Fibroblast of lung (primary cell): ENCODE data around the gene PHC1. TPM values are rescaled to one million over a fixed set of nuclear protein-coding genes. Genes with fewer than 3 reads are reported as not detected.

Experiments used
- DNase-seq, 2 donors: peaks; one replicate each; pipeline versions ENCODE4 v3.0.0 to v3.0.0-alpha.2; 2010; ENCODE audit warnings: low read depth in 2 of 2
- H2AFZ ChIP-seq: 2 replicates; pipeline ENCODE4 v1.5.1; 2012; ENCODE audit warnings: low read length, control low read depth, inconsistent platforms
- H3K27ac ChIP-seq: 2 replicates; pipeline ENCODE4 v1.5.1; 2011; ENCODE audit warnings: low read length, control low read depth; ENCODE audit not compliant: insufficient read depth
- H3K27me3 ChIP-seq: 2 replicates; pipeline ENCODE4 v1.5.1; 2011; ENCODE audit warnings: mild to moderate bottlenecking, low read length; ENCODE audit not compliant: control insufficient read depth, insufficient read depth
- H3K36me3 ChIP-seq: 2 replicates; pipeline ENCODE4 v1.5.1; 2011; ENCODE audit warnings: low read length; ENCODE audit not compliant: control insufficient read depth, insufficient read depth
- H3K4me1 ChIP-seq: 2 replicates; pipeline ENCODE4 v1.5.1; 2011; ENCODE audit warnings: low read length; ENCODE audit not compliant: control insufficient read depth, insufficient read depth; ENCODE audit errors: extremely low read depth
- H3K4me2 ChIP-seq: 2 replicates; pipeline ENCODE4 v1.5.1; 2011; ENCODE audit warnings: low read length, control low read depth; ENCODE audit not compliant: insufficient read depth; ENCODE audit errors: extremely low read depth
- H3K4me3 ChIP-seq, 4 experiments: fragments of 200-600 bp in 1 of 4; sonication (generic) in 1 of 4; replicated peaks in 1 of 4; 2 replicates each; pipeline ENCODE4 v1.5.1; 2011 to 2016; ENCODE audit warnings: low read length in 4 of 4, low read depth in 3 of 4, mild to moderate bottlenecking in 3 of 4, control low read depth in 2 of 4, inconsistent platforms in 1 of 4, mixed read lengths in 1 of 4; ENCODE audit not compliant: insufficient read depth in 1 of 4; ENCODE audit errors: control extremely low read depth in 1 of 4
- H3K79me2 ChIP-seq: 2 replicates; pipeline ENCODE4 v1.5.1; 2012; ENCODE audit warnings: mild to moderate bottlenecking, low read length, inconsistent platforms; ENCODE audit not compliant: control insufficient read depth, insufficient read depth
- H3K9ac ChIP-seq: 2 replicates; pipeline ENCODE4 v1.5.1; 2011; ENCODE audit warnings: mild to moderate bottlenecking, low read length, control low read depth; ENCODE audit not compliant: insufficient read depth
- H3K9me3 ChIP-seq: 2 replicates; pipeline ENCODE4 v1.5.1; 2012; ENCODE audit warnings: low read depth, low read length; ENCODE audit not compliant: control insufficient read depth, insufficient read depth
- H4K20me1 ChIP-seq: 2 replicates; pipeline ENCODE4 v1.5.1; 2011; ENCODE audit warnings: low read length; ENCODE audit not compliant: control insufficient read depth, insufficient read depth; ENCODE audit errors: extremely low read depth
- EZH2 ChIP-seq: IDR thresholded peaks from 2 replicates; pipeline ENCODE4 v1.5.1; 2012; ENCODE audit warnings: low read length, control low read depth, mild to moderate bottlenecking; ENCODE audit errors: missing control alignments
- polyA plus RNA-seq, 2 donors: library from polyadenylated mRNA; depleted of rRNA in 1 of 2; stranded (reverse) in 1 of 2; unstranded in 1 of 2; fragments of >200 nt; gene quantifications; 2 replicates each; pipeline ENCODE4 v1.2.1, GENCODE V29; 2011 to 2012; ENCODE audit warnings: missing spikeins in 1 of 2
- total RNA-seq: library from RNA; depleted of rRNA; stranded (reverse); fragments of >200 nt; gene quantifications from 2 replicates; pipeline ENCODE4 v1.2.1, GENCODE V29; 2014
- TF ChIP-seq, protein P1 (sequence below), 2 donors: IDR thresholded peaks in 1 of 2; conservative IDR thresholded peaks in 1 of 2; 1 replicate in 1 of 2; 2 replicates in 1 of 2; pipeline ENCODE4 v1.5.1; 2011 to 2012; ENCODE audit warnings: low read length in 2 of 2, control low read depth in 1 of 2, inconsistent platforms in 1 of 2, low read depth in 1 of 2, mild to moderate bottlenecking in 1 of 2

Gene PHC1
- total and polyA plus RNA-seq, 2 donors (not counting 1 experiment from before 2014, with no cell fraction given) = 15.2 to 21.4 TPM

DNA sequence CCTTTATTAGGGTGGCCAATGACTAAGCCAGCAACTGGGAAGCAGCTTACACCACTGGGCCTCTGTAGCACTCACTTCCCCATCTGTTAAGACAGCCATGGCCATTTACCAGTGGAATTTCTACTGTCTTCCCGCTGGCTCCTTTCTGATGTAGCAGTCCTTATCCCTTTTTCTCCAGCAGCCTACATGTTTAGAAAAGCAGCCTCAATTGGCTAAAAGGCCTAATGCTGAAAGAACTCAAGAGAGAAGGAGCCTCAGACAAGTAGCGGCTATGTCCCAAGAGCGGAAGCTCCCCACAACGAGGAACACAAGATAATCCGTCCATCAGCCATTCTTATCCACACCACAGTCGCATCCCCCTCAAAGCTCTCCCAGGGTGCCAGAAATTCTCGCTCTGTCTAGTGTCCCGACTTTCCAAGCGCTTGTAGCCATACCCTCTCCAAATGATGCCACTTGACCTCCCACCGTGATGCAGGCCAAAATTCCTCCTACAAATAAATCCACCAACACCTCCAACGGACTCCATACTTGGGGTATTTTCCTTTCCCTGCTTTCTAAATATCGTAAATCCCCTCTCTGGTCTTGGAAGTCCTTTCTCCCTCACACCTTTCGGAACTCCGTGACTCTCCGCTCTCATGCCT is 34.5 kb downstream of the PHC1 start:
- no peak for TF ChIP-seq EZH2
- TF ChIP-seq, protein P1, sequence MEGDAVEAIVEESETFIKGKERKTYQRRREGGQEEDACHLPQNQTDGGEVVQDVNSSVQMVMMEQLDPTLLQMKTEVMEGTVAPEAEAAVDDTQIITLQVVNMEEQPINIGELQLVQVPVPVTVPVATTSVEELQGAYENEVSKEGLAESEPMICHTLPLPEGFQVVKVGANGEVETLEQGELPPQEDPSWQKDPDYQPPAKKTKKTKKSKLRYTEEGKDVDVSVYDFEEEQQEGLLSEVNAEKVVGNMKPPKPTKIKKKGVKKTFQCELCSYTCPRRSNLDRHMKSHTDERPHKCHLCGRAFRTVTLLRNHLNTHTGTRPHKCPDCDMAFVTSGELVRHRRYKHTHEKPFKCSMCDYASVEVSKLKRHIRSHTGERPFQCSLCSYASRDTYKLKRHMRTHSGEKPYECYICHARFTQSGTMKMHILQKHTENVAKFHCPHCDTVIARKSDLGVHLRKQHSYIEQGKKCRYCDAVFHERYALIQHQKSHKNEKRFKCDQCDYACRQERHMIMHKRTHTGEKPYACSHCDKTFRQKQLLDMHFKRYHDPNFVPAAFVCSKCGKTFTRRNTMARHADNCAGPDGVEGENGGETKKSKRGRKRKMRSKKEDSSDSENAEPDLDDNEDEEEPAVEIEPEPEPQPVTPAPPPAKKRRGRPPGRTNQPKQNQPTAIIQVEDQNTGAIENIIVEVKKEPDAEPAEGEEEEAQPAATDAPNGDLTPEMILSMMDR (conservative IDR thresholded peaks at IDR 0.05 in 1 of 2, IDR thresholded peaks at IDR 0.05 in 1 of 2; ENCODE audit: low read depth in 1 of 2, low read length in 2 of 2) = no peak
- peak overlapping the region; percentile 94 for H3K9ac ChIP-seq
- H3K36me3 ChIP-seq = peaks cover 7% of the 10 kb centered on the region
- peak overlapping the region; percentile 100 for H3K27ac ChIP-seq
- no peaks in the 10 kb centered on the region for H4K20me1 ChIP-seq
- peak overlapping the region; percentile 96 to 97 (median 97) for H3K4me3 ChIP-seq
- peak; percentile 23 to 26 for DNase-seq
- H3K27me3 ChIP-seq = no peaks in the 10 kb centered on the region
- peaks cover 38% of the 10 kb centered on the region for H3K79me2 ChIP-seq
- H2AFZ ChIP-seq = peak overlapping the region; percentile 87
- no peaks in the 10 kb centered on the region for H3K9me3 ChIP-seq
- H3K4me1 ChIP-seq = no peaks in the 10 kb centered on the region
- H3K4me2 ChIP-seq = peak overlapping the region; percentile 96

DNA sequence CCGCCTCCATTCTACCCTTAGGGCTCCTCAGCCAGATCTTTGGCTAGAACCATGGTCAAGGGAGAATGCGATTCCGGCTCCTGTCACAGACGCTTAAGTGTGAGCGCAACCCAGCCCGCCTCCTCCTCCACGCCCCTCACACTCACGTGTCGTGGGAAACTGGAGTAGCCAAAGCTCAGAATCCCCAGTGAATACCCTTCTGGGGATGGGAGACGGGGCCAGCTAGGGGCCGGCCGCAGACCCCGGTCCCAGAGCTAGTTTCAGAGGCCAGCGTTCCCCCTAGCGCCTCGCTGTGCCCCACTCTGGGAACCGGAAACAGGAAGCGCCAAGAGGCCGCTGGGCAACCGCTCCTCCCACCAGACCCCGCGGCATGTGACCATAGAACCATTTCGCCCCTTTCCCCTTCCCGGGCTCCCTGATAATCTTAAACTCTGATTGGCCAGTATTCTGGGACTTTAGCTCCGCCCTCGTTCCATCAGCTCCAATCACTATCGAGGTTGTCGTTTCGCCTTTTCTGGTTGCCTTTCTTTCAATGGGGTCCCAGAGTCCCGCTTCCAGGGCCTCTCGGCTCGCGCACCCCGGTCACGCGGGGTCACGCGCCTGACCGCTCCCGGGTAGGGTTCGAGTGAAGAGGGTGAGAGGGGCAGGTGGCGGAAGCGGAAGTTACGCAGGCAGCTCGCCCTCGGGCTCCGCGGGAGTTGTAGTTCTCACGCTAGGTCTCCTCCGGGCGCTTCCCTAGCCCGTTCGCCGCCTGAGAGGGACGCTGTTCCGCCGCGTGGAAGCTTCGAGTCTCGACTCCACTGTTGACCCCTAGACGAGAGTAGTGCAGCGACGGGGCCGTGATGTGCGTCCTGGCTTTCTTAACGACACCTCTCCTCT is 35.3 kb downstream of the PHC1 start, which contains the start of gene M6PR:
Gene M6PR (minus strand): TSS at position 304 of the 879 bp plus-strand sequence. CDS start 3,241 bp downstream, outside the sequence.
- peak within 1 kb of the TSS; percentile 96 to 97 (median 97) for H3K4me3 ChIP-seq
- H3K79me2 ChIP-seq = peaks cover 38% of the 10 kb centered on the region
- peak within 1 kb of the TSS; percentile 94 for H3K9ac ChIP-seq
- peak within 1 kb of the TSS; percentile 91 for H2AFZ ChIP-seq
- H4K20me1 ChIP-seq = no peaks in the 10 kb centered on the region
- H3K36me3 ChIP-seq = peaks cover 5% of the 10 kb centered on the region
- no peaks in the 10 kb centered on the region for H3K9me3 ChIP-seq
- H3K27ac ChIP-seq = peak within 1 kb of the TSS; percentile 100
- H3K4me2 ChIP-seq = peak within 1 kb of the TSS; percentile 96
- H3K4me1 ChIP-seq = no peaks in the 10 kb centered on the region
- TF ChIP-seq, protein P1 (conservative IDR thresholded peaks at IDR 0.05 in 1 of 2, IDR thresholded peaks at IDR 0.05 in 1 of 2; ENCODE audit: low read depth in 1 of 2, low read length in 2 of 2) = peak; percentile 59 to 61
- no peak for TF ChIP-seq EZH2
- DNase-seq = peak; percentile 90 to 95
- H3K27me3 ChIP-seq = no peaks in the 10 kb centered on the region

DNA sequence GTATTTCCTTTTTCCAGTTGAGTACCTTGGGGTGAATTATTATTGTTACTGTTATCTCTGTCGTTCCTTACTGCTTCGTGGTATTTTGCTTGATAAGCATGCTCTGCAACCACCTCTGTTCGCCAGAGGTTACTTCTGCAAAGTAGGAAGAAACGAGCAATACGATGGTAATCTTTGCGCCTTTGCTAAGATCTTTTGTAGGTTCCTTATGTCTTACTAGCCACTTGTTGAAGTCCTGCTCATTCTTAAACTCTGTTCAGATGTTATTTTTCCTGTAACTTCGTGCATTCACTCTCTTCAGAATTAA is 35.9 kb downstream of the PHC1 start:
- Histone ChIP-seq H4K20me1 (no peaks in the 10 kb centered on the region), H3K4me2 (peak overlapping the region; percentile 82), H3K9ac (peak overlapping the region; percentile 94), H3K27ac (peak overlapping the region; percentile 100), H3K9me3 (no peaks in the 10 kb centered on the region), H3K27me3 (no peaks in the 10 kb centered on the region), H3K36me3 (peaks cover 3% of the 10 kb centered on the region), H3K79me2 (peaks cover 37% of the 10 kb centered on the region), H2AFZ (peak overlapping the region; percentile 91), H3K4me1 (no peaks in the 10 kb centered on the region), H3K4me3 (peak overlapping the region; percentile 96 to 97 (median 97))
- no peak for DNase-seq
- no peak for TF ChIP-seq EZH2
- TF ChIP-seq, protein P1 (conservative IDR thresholded peaks at IDR 0.05 in 1 of 2, IDR thresholded peaks at IDR 0.05 in 1 of 2; ENCODE audit: low read depth in 1 of 2, low read length in 2 of 2) = no peak
